HG03442 (cell line): ENCODE results near the gene SLC25A29.

ENCODE experiments used
- ATAC-seq: cut with Tn5 transposase; IDR thresholded peaks from one replicate; pipeline ENCODE4 v1.9.1; 2021; ENCODE audit warnings: mild to moderate bottlenecking, moderate library complexity; ENCODE audit not compliant: unreplicated experiment

Gene SLC25A29

GRCh38 chr14:100332071-100332639, 25.9 kb upstream of the SLC25A29 start:
- no peak for ATAC-seq

GRCh38 chr14:100330388-100330931, 24.2 kb upstream of the SLC25A29 start:
- ATAC-seq: no peak

- no peak for ATAC-seq
Measured at GRCh38 chr14:100330007-100330344, 23.7 kb upstream of the SLC25A29 start.

- ATAC-seq: no peak
Measured at GRCh38 chr14:100329233-100330006, 23.2 kb upstream of the SLC25A29 start.

GRCh38 chr14:100328495-100329163, 22.4 kb upstream of the SLC25A29 start:
- no peak for ATAC-seq

- ATAC-seq: no peak
Measured at GRCh38 chr14:100327128-100327527, 20.9 kb upstream of the SLC25A29 start.

- ATAC-seq: no peak
Measured at GRCh38 chr14:100325958-100326357, 19.7 kb upstream of the SLC25A29 start.

- ATAC-seq: no peak
Measured at GRCh38 chr14:100325231-100325632, 19.0 kb upstream of the SLC25A29 start.

GRCh38 chr14:100323942-100324307, 17.7 kb upstream of the SLC25A29 start:
- ATAC-seq: no peak

GRCh38 chr14:100323121-100323941, 17.1 kb upstream of the SLC25A29 start, which contains the start of gene SLC25A47:
Gene SLC25A47, plus strand, starts transcription at chr14:100323339. Its CDS starts 76 bp downstream, at chr14:100323415.
- ATAC-seq: no peak

- no peak for ATAC-seq
Measured at GRCh38 chr14:100322138-100322957, 16.1 kb upstream of the SLC25A29 start.

GRCh38 chr14:100321473-100322137, 15.4 kb upstream of the SLC25A29 start:
- ATAC-seq: no peak

GRCh38 chr14:100320157-100320856, 14.1 kb upstream of the SLC25A29 start:
- no peak for ATAC-seq

GRCh38 chr14:100317912-100318808, 11.9 kb upstream of the SLC25A29 start:
- ATAC-seq: peak; percentile 77

- no peak for ATAC-seq
Measured at GRCh38 chr14:100317389-100317788, 11.1 kb upstream of the SLC25A29 start.

GRCh38 chr14:100314724-100315123, 8.5 kb upstream of the SLC25A29 start:
- no peak for ATAC-seq

- ATAC-seq: no peak
Measured at GRCh38 chr14:100313464-100314230, 7.4 kb upstream of the SLC25A29 start.
